ENCODE measurements around the gene SMAD9.

SMAD9 gene

GRCh38 chr13:36834299-36834698 is 85.7 kb downstream of the SMAD9 start:
- no peak overlapping the region for H3K4me3 ChIP-seq (replicated peaks; ENCODE audit: low read depth, low read length)
- DNase-seq (ENCODE audit: extremely low read depth, low read depth) = no peak
- TF ChIP-seq CTCF (IDR thresholded peaks at IDR 0.05; ENCODE audit: low read depth, low read length, missing control alignments) = no peak

- TF ChIP-seq CTCF (IDR thresholded peaks at IDR 0.05; ENCODE audit: low read depth, low read length, missing control alignments) = no peak
- no peak for DNase-seq (ENCODE audit: extremely low read depth, low read depth)
- H3K4me3 ChIP-seq (replicated peaks; ENCODE audit: low read depth, low read length) = no peak overlapping the region
Observed at GRCh38 chr13:36831291-36831690, 88.7 kb downstream of the SMAD9 start.

- TF ChIP-seq CTCF (IDR thresholded peaks at IDR 0.05; ENCODE audit: low read depth, low read length, missing control alignments) = no peak
- H3K4me3 ChIP-seq (replicated peaks; ENCODE audit: low read depth, low read length) = no peak overlapping the region
- DNase-seq (ENCODE audit: extremely low read depth, low read depth) = no peak
Observed at GRCh38 chr13:36829753-36830152, 90.3 kb downstream of the SMAD9 start.

DNA sequence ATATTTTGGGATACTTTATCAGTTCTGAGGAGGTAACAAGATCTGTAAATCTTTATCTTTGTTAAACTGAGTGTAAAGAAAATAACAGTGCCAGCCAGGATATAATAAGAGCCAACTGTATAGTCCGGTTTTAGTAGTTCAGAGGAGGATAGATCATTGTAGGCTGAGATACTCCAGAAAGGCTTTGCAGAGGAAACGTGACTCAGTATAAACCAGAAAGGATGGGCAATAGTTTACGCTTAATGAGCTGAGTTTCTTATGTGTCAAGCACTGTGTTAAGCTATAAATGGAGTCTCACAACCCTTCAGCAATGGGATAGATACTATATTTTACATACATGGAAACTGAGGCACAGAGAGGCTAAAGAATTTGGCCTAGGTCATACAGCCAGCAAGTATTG is 97.3 kb downstream of the SMAD9 start:
- no peak for DNase-seq (ENCODE audit: extremely low read depth, low read depth)
- H3K4me3 ChIP-seq (replicated peaks; ENCODE audit: low read depth, low read length) = no peak overlapping the region
- no peak for TF ChIP-seq CTCF (IDR thresholded peaks at IDR 0.05; ENCODE audit: low read depth, low read length, missing control alignments)

- TF ChIP-seq CTCF (IDR thresholded peaks at IDR 0.05; ENCODE audit: low read depth, low read length, missing control alignments) = no peak
- peak overlapping the region; percentile 65 for H3K4me3 ChIP-seq (replicated peaks; ENCODE audit: low read depth, low read length)
- DNase-seq (ENCODE audit: extremely low read depth, low read depth) = no peak
Observed at GRCh38 chr13:36820222-36820621, 99.8 kb downstream of the SMAD9 start.

DNA sequence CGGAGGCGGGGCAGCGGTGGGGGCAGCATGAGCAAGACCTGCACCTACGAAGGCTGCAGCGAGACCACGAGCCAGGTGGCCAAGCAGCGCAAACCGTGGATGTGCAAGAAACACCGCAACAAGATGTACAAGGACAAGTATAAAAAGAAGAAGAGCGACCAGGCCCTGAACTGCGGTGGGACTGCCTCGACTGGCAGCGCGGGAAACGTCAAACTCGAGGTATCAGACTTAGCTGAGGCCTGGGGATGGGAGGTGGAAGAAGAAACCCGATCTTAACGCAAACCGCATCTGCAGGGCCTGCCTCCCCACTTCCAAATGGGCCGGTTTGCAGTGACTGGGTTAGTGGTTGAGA is 100.3 kb downstream of the SMAD9 start:
- TF ChIP-seq CTCF (IDR thresholded peaks at IDR 0.05; ENCODE audit: low read depth, low read length, missing control alignments) = no peak
- DNase-seq (ENCODE audit: extremely low read depth, low read depth) = no peak
- peak overlapping the region; percentile 65 for H3K4me3 ChIP-seq (replicated peaks; ENCODE audit: low read depth, low read length)
